Mononuclear cell (primary cell): ENCODE results near the gene LRCH1. TPM values are rescaled to one million over a fixed set of nuclear protein-coding genes. Genes with fewer than 3 reads are reported as not detected.

ENCODE experiments used
- H3K27me3 ChIP-seq: 2 replicates; pipeline ENCODE4 v1.6.0; 2011; ENCODE audit warnings: low read length, control low read depth; ENCODE audit not compliant: insufficient read depth
- H3K4me1 ChIP-seq: 2 replicates; pipeline ENCODE4 v1.5.1; 2011; ENCODE audit warnings: mild to moderate bottlenecking, low read length, control low read depth; ENCODE audit not compliant: insufficient read depth
- H3K4me3 ChIP-seq: 2 replicates; pipeline ENCODE4 v1.5.1; 2011; ENCODE audit warnings: mild to moderate bottlenecking, low read length, moderate library complexity
- H3K9me3 ChIP-seq: 2 replicates; pipeline ENCODE4 v1.5.1; 2011; ENCODE audit warnings: low read depth, mild to moderate bottlenecking, control low read depth, low read length
- total RNA-seq: library from RNA; depleted of rRNA; stranded (reverse); fragments of >200 nt; gene quantifications from one replicate; pipeline ENCODE4 v1.2.3, GENCODE V29; 2012

Gene LRCH1
- total RNA-seq, 1 donor = 9.8 TPM

DNA sequence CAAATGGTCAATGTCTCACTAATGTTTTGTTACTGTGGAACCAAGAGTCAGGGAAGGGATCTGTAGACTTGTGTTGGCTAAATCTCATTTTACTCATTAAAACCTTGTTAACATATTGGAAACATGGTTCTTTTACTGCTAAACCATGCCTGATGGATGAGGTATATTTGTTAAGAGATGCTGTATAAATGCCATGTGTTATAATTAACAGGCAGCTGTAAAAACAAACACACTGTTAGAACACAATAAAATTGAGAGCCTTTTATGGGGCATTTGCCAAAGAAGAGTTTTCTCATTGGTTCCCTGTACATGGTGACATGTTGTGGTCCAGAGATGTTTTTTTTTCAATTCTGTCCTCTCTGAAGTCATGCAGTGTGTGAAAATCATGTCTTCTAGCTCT is 122.0 kb downstream of the LRCH1 start:
- no peaks in the 10 kb centered on the region for H3K27me3 ChIP-seq
- H3K4me1 ChIP-seq = peaks cover 24% of the 10 kb centered on the region
- H3K4me3 ChIP-seq = no peak overlapping the region
- no peaks in the 10 kb centered on the region for H3K9me3 ChIP-seq

DNA sequence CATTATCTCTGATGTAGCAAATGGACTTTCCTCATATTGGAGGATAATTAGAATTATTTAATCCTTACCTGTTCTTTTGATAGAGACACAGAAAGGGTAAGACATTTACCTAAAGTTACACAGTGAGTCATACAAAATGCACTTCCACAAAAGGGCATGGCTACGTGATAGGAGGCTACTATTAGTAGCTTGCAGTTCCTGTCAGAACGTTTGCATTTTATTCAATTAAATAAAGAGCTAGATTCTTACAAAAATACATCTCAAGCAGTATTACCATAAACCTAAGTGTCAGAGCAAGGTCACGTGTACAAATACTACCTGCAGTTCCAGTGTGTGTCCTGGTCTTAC is 123.4 kb downstream of the LRCH1 start:
- Histone ChIP-seq H3K27me3 (no peaks in the 10 kb centered on the region), H3K9me3 (no peaks in the 10 kb centered on the region), H3K4me3 (no peak overlapping the region), H3K4me1 (peaks cover 29% of the 10 kb centered on the region)

DNA sequence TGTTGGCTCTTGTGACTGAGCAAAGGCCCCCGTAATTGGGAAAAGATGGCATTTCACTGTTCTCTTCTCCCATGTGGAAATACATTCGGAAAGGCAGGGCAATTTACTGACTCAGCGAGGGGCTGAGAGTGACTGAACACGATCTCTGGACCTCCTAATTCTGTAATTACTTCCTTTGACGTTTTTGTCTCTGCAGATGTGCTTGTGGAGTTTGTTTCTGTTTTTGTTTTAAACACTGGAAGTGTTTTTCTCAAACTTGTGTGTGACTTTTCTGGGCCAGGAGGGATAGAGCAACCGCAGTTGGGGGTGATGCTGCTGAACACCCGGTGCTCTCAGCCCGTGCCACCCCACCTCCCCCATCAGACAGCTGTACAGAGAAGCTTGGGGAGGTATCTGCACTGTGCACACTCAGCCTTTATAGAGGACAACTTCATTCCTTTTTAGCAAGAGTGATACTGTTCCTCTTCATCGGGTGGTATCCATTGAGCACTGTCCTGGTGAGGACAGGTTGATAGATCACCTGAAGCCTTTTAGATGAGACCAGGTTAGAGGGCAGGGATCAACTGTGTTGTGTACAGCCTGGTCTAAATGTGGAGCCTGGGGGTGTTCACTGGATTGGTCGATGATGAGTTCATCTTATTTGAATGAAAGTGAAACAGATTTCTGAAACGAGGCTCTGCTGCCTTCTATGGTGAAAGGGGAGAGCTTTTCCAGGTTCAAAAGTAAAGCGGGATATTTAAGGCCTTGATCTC is 126.6 kb downstream of the LRCH1 start:
- Histone ChIP-seq H3K4me1 (peaks cover 37% of the 10 kb centered on the region), H3K4me3 (peak overlapping the region; percentile 3), H3K9me3 (no peaks in the 10 kb centered on the region), H3K27me3 (no peaks in the 10 kb centered on the region)

DNA sequence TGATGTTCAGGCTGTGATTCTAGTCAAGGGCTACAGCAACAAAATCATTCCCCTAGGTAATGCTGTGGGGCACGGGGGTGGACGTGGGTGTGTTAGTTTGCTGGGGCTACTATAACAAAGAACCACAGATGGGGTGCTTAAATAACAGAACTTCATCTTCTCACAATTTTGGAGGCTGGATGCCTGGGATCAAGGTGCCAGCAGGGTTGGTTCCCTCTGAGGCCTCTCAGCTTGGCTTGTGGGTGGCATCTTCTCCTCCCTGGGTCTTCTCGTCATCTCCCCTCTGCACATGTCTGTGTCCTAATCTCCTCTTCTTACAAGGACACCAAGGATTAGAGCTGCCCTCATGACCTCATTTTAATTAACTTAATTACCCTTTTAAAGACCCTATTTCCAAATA is 129.0 kb downstream of the LRCH1 start:
- H3K4me1 ChIP-seq = peaks cover 28% of the 10 kb centered on the region
- no peaks in the 10 kb centered on the region for H3K9me3 ChIP-seq
- no peaks in the 10 kb centered on the region for H3K27me3 ChIP-seq
- no peak overlapping the region for H3K4me3 ChIP-seq

DNA sequence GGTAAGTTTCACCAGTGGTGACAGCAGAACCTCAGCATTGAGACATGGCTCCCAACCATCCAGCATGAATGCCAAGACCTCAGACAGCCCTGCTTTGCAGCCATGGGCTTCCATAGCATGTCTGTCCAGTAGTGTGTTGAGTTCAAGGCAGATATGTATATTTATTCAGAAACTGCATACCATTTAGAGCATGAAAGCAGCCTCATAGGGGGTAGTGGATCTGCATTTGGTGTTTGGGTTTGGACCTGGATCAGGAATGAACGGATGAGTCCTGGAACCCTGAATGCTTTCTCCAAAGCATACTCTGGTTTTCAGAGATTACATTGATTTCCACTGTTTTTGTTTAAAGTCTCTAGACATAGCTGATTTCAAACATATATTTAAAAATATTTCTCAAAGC is 129.7 kb downstream of the LRCH1 start:
- H3K4me1 ChIP-seq = peaks cover 28% of the 10 kb centered on the region
- no peaks in the 10 kb centered on the region for H3K9me3 ChIP-seq
- no peak overlapping the region for H3K4me3 ChIP-seq
- no peaks in the 10 kb centered on the region for H3K27me3 ChIP-seq

DNA sequence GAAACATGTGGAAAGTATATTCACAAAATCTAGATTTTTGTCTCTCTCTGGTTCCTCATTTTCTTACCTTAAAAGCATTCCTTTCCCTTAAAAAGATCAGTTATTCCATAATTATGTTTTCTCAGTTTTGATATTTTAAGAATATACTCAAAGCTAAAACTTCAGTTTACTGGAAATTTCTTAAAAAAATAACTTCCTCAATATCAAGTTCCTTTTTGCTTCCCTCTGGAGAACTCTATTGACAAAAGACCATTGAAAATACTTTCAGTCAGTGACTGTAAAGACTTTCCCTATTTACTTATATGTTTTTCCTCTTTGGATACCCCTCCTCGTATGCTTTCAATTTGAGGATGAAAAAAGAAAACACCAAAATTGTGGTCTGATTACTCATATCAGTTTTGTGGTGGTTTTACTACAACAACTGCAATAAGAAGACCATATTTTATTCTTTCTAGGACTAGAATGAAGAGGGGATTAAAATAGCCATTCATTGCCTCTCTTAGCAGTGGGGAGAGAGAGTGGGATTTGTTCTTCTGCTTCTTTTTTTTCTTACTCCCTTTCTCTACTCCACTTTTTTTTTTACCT is 130.8 kb downstream of the LRCH1 start:
- H3K9me3 ChIP-seq = no peaks in the 10 kb centered on the region
- H3K4me3 ChIP-seq = no peak overlapping the region
- no peaks in the 10 kb centered on the region for H3K27me3 ChIP-seq
- H3K4me1 ChIP-seq = peaks cover 26% of the 10 kb centered on the region

DNA sequence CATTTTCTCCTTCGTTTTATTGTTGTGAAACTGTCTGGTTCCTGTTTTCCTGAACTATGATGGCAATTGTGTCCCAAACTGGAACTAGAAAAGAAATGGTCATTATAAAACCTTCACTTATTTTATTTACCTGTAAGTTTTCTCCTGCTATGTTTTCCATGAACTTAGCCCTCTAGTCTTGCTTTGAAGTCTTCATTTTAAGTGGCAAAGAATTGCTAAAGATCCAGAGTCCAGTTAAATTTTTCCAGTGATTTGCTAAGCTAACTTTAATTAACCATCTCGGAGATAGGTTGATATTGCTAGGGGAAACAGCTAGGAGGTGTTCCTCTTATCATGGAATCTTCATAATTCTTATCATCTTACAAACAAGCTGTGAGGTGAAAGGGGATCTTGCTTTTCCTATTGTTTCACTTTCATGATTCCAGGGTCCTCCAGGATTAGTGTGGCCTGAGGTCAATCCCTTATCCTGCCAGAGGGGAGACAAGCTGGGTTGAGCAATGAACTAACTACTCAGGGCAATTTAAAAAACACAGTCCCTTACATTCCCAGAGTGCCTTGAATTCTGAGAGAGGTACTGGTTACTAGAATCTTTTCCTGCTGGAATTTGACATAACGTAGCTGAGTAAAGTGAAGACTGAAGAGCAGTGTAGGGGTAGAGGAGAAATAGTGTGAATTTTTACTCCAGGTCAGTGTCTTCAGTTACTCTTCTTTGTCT is 131.5 kb downstream of the LRCH1 start:
- peaks cover 19% of the 10 kb centered on the region for H3K4me1 ChIP-seq
- no peaks in the 10 kb centered on the region for H3K9me3 ChIP-seq
- no peaks in the 10 kb centered on the region for H3K27me3 ChIP-seq
- H3K4me3 ChIP-seq = no peak overlapping the region

DNA sequence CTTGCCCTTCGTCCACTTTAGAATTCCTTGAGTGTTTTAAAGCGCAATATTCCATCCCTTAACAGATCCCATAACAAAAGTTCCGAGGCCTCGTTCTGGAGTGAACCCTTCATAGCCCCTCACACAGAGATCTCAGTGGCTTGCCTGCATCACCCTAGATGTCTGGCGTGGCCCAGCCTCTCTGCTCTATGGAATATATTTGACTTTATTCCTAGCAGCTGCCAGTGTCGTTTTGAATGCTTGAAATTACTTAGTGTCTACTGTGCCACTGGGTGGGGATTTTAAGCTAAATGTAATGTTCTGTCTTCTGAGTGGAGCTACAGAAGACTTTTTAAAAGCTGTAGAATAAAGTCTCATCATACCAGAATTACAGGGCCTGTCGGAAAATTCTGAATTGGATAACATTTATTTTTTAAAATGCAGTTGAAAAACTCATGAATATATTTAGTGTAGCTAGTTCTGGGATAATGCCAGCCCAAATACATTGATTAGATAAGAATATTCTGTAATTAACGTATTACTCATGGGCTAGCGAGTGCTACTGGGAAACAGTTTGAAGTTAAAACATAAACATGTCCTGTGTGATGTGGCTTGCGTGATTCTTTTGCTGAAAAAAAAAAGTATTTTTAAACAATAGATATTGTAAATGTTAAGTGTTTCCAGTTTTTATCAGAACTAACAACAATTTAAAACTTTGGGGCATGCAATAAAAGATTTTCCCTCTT is 132.2 kb downstream of the LRCH1 start:
- Histone ChIP-seq H3K9me3 (no peaks in the 10 kb centered on the region), H3K4me1 (peaks cover 12% of the 10 kb centered on the region), H3K27me3 (no peaks in the 10 kb centered on the region), H3K4me3 (no peak overlapping the region)

DNA sequence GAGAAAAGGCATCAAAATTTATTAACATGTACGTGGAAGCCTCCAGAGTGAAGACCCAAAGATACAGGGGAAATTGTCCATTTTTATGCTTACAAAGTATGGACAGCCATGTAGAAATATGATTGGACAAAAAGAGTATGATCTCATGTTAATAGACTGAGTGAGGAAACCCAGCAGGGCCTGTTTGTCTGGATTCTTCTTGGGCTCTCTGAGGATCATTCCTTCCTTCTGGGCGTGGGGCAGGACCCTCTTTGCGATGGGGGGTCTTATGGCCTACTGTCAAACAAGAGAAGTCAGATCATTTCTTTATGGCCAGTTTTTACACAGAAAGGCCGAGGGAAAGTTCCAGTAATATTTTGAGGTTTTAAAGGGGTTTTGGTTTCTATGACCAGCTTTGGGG is 133.2 kb downstream of the LRCH1 start:
- no peak overlapping the region for H3K4me3 ChIP-seq
- peaks cover 8% of the 10 kb centered on the region for H3K4me1 ChIP-seq
- H3K9me3 ChIP-seq = no peaks in the 10 kb centered on the region
- no peaks in the 10 kb centered on the region for H3K27me3 ChIP-seq

DNA sequence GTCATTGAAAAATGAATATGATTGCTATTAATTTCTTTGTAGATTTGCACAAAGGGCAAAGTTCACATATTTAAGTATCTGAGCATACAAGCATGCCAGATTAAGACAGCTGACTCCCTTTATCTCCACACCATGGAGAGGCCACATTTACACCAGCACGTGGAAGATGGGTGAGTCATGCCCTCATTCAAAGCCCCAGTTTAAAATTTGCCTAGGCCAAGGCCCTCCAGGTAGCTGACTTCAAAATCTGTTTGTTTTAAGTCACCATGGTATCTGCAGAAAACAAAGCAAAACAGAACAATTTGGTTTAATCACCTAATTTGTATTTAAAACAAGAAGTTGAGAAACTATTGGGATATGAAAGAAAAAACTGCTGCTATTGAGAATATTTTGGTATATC is 134.8 kb downstream of the LRCH1 start:
- H3K27me3 ChIP-seq = no peaks in the 10 kb centered on the region
- no peaks in the 10 kb centered on the region for H3K9me3 ChIP-seq
- no peak overlapping the region for H3K4me3 ChIP-seq
- peaks cover 8% of the 10 kb centered on the region for H3K4me1 ChIP-seq

DNA sequence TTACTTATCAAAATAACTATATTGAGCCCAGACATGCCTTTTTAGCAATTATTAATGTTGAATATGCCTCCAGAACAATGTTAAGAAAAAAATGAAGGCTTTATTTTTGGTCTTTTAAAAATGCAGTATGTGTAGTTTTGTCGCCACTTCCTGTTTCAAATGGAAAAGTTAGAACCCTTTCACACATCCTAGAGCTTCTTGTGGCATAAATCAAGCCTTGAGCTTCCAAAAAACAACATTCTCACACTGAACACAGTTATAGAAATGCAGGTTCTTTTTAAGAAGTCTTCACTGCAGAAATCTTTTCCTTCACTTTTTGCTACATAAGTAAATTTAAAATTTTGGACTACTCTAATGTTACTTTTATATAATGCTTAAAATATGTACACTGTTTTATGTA is 135.3 kb downstream of the LRCH1 start:
- Histone ChIP-seq H3K4me1 (peaks cover 8% of the 10 kb centered on the region), H3K9me3 (no peaks in the 10 kb centered on the region), H3K4me3 (no peak overlapping the region), H3K27me3 (no peaks in the 10 kb centered on the region)

DNA sequence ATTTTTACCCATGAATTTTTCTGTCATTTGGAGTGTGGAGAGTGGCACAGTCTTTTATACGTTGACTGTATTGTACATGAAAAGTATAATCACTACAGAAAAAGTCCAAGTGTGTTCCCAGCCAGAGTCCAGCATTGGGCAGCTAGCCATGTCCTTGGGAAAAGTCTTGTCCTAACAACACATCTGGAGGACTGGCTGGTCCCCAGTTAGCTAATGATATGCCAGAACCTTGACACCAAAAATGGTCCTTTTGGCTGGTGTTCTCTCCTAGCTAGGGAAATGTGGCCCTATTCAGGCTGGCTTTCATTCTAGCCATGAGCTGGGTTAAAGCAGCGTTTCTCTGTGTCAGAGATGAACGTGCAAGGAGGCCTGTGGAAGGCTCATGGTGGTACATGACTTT is 145.0 kb downstream of the LRCH1 start:
- no peaks in the 10 kb centered on the region for H3K27me3 ChIP-seq
- H3K4me3 ChIP-seq = no peak overlapping the region
- H3K4me1 ChIP-seq = no peaks in the 10 kb centered on the region
- H3K9me3 ChIP-seq = no peaks in the 10 kb centered on the region

DNA sequence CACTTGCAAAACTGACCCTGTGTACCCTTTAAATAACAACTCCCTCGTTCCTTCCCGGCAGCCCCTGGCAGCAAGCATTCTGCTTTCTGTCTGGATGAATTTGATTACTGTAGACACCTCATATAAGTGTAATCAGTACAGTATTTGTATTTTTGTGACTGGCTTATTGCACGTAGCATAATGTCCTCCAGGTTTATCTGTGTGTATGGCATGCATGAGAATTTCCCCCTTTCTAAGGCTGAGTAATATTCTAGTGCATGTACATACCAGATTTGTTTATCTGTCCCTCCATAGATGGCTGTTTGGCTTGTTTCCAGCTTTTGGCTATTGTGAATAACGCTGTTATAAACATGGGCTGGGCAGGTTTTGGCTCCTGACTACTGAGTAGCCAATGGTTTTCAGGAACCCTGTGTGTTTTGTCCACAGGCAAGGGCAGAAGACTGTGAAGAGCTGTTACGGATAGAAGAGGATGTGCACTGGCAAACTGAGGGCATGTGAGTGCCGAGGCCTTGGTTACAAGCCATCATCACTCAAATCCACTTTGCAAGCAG is 146.0 kb downstream of the LRCH1 start:
- no peaks in the 10 kb centered on the region for H3K4me1 ChIP-seq
- no peaks in the 10 kb centered on the region for H3K27me3 ChIP-seq
- H3K4me3 ChIP-seq = no peak overlapping the region
- no peaks in the 10 kb centered on the region for H3K9me3 ChIP-seq

DNA sequence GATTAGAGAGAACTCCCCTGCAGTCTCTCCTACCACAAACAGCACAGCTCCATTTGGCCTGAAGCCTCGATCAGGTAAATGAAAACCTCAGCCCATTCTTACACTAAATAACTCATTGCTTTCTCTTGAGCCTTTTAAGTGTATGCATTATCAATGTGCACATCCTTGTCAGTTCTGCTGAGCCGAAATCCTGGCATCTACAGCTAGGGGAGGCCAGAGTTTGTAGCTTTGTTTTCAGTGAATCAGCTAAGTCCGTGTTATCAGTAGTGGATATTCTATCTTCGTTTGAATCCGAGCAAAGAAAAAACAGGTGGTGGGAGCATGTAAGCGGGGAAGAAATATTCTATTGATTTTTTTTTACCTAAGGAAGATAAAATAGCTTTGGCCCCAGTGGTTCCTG is 159.6 kb downstream of the LRCH1 start:
- Histone ChIP-seq H3K9me3 (no peaks in the 10 kb centered on the region), H3K27me3 (no peaks in the 10 kb centered on the region), H3K4me1 (no peaks in the 10 kb centered on the region), H3K4me3 (no peak overlapping the region)

DNA sequence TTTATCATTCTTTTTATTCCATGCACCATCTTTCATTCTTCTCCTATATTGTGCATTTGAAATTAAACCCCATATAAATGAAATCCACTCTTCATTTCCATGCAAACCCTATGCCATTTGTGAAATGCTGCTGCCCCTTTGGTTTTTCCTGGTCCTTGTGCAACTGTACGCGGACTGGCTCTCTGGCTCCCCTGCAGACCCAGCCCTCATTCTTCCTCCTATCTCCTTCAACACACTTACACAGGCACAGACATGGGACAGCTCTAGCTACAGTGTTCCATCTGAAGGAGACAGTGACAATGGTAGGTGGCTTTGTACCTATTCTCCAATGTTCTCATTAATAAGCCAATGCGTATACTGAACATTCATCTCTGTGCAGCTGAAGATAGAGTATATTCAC is 162.4 kb downstream of the LRCH1 start:
- Histone ChIP-seq H3K9me3 (no peaks in the 10 kb centered on the region), H3K4me3 (no peak overlapping the region), H3K27me3 (no peaks in the 10 kb centered on the region), H3K4me1 (no peaks in the 10 kb centered on the region)
